HG03025 (cell line): Measurements from ENCODE around the gene GPR137B.
"Not testable (repeated sequence)": the region's sequence is repeated elsewhere in the genome, so short reads cannot be mapped to it uniquely, and the experiment has no call there.

ENCODE experiments used
- ATAC-seq: cut with Tn5 transposase; IDR thresholded peaks from one replicate; pipeline ENCODE4 v1.9.1; 2021; ENCODE audit warnings: mild to moderate bottlenecking, moderate library complexity; ENCODE audit not compliant: unreplicated experiment, low FRiP score

GPR137B gene

DNA sequence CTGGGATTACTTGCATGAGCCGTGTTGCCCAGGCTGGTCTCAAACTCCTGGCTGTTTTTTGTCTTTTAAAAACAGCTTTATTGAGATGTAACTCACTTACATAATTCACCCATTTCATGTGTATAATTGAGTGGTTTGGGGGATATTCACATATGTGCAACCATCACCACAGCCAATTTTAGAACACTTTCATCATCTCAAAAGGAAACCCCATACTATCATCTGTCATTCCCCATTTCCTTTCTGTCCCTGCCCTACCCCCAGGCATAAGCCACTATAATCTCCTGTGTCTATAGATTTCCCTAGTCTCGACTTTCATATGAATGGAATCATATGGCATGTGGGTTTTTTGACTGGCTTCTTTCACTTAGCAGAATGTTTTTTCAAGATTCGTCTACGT is 43.3 kb downstream of the GPR137B start:
- no peak for ATAC-seq

- not testable (repeated sequence) for ATAC-seq
Observed at GRCh38 chr1:236186471-236186870, 44.1 kb downstream of the GPR137B start.

DNA sequence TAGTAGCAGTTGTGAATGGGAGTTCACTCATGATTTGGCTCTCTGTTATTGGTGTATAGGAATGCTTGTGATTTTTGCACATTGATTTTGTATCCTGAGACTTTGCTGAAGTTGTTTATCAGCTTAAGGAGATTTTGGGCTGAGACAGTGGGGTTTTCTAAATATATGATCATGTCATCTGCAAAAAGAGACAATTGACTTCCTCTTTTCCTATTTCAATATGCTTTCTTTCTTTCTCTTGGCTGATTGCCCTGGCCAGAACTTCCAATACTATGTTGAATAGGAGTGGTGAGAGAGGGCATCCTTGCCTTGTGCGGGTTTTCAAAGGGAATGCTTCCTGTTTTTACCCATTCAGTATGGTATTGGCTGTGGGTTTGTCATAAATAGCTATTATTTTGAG is 45.7 kb downstream of the GPR137B start:
- not testable (repeated sequence) for ATAC-seq

GRCh38 chr1:236193184-236193583 is 50.8 kb downstream of the GPR137B start:
- no peak for ATAC-seq

DNA sequence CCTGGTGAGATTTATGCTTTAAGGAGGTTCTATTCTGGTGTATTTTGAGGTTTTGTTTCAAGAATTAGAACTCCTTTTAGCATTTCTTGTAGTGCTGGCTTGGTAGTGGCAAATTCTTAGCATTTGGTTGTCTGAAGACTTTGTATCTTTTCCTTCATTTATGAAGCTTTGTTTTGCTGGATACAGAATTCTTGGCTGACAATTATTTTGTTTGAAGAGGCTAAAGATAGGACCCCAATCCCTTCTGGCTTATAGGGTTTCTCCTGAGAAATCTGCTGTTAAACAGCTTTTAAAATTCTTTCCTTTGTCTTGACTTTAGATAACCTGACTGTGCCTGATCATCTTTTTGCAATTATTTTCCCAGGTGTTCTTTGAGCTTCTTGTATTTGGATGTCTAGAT is 58.6 kb downstream of the GPR137B start:
- no peak for ATAC-seq

GRCh38 chr1:236201786-236202185 is 59.4 kb downstream of the GPR137B start:
- ATAC-seq: no peak

- ATAC-seq: no peak
Observed at GRCh38 chr1:236204039-236204438, 61.7 kb downstream of the GPR137B start.

- no peak for ATAC-seq
Observed at GRCh38 chr1:236204656-236205055, 62.3 kb downstream of the GPR137B start.

GRCh38 chr1:236206548-236206947 is 64.2 kb downstream of the GPR137B start:
- no peak for ATAC-seq

DNA sequence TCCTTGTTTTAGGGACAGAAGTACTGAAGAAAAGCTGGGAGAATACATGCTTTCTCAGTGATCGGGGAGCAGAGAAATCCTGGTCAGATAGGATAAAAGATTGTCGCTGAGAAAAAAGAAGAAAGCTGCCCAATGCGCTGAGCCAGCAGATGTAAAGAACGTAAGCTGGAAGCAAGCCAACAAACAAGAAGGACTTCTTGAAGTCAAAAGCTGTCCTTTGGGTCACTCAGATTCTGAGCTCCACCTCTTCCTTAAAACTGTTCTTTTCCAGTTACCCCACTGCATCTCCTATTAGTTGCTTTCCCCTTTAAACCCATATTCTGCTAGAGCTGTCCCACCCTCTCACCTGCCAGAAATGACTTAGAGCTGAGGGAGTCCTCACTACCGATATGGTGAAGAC is 64.8 kb downstream of the GPR137B start:
- no peak for ATAC-seq

GRCh38 chr1:236207569-236207968 is 65.2 kb downstream of the GPR137B start:
- no peak for ATAC-seq

DNA sequence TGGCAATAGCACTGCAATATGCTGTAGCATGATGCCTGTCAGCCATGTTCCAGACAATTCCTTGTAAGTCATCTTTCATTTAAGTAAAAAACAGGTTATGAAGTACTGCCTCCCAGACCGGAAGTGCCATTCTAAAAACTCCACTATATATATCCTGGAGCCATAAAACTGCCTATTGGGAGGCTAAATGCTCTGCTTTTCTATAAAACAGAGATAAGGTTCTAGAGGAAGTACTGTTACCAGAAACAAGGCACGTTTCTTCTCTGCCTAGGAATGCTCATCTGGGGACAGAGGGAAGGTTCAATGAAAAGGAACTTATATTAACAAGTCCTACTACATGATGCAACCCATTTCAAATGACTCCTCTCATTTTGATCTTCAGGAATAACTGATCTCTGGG is 66.8 kb downstream of the GPR137B start:
- ATAC-seq: no peak

DNA sequence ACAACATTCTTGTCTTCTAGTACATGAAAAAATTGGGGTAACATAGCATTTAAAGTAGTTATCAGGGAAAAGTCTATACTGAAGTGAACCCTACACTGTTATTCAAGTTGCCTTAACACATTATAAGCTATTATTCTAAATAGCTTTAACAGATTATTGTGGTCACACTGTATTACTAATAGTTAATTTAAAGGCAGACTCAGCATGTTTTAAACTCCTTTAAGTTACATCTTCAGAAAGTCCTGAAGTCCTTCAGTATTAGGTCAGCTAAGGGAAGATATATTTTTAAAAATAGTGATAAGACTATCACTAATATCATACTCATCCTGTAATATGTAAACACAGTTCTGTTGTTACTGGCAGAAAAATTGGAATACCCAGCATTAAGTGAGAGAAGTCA is 67.4 kb downstream of the GPR137B start:
- ATAC-seq: no peak

DNA sequence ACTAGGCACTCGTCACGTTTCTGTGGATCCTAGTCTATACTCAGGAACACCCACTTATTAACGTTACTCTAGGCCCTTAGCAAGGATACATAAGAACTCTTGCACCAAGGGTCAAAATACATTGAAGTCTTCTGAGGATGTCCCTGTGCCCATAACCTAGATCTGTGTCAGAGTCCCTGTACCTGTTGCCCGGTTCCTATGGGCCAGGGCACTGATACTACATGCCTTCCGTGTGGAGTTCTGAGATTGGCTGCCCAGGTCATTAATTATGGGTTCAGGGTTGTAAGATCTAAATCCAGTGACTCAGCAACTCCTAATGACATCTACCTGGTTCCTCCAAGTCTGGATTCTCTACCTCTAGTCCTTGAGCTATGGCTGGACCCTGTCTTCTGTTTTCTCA is 69.5 kb downstream of the GPR137B start:
- no peak for ATAC-seq

- no peak for ATAC-seq
Observed at GRCh38 chr1:236213534-236213933, 71.2 kb downstream of the GPR137B start.

DNA sequence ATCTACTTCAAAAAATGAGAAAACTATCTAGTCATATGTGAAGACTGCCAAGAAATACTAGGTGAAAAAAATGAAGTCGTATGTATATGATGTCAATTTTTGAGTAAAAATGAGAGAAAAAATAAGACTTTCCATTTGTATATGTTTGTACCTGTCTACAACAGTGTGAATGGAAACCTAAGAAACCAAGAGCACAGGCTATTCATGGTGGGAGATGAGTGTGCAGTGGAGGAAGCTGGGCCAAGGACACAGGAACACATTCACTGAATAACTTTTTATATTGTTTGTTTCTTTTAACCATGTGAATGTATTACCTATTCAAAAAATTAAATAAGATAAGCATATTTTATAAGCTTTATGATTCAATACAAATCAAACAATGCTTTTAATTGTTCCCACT is 72.4 kb downstream of the GPR137B start:
- ATAC-seq: no peak

DNA sequence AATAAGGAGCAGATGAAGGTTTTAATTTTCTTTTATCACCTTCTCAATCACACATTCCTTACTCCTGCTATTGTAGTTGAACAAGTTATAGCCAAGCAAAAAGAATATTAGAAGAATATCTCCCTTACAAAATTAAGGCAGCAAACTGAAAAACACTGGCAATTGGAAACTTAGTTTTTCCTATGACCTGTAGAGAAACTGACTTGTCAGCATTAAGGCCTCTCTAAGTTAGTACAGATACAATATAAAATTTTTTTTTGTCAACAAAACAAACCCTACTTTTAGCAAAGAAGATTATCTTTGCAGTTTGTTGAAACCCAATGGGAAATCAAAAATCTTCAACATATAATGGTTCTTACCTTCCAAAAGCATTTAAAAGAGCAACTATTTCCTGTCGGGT is 78.1 kb downstream of the GPR137B start:
- ATAC-seq: no peak

- no peak for ATAC-seq
Observed at GRCh38 chr1:236222632-236223031, 80.3 kb downstream of the GPR137B start.

- ATAC-seq: no peak
Observed at GRCh38 chr1:236228411-236228810, 86.1 kb downstream of the GPR137B start.

DNA sequence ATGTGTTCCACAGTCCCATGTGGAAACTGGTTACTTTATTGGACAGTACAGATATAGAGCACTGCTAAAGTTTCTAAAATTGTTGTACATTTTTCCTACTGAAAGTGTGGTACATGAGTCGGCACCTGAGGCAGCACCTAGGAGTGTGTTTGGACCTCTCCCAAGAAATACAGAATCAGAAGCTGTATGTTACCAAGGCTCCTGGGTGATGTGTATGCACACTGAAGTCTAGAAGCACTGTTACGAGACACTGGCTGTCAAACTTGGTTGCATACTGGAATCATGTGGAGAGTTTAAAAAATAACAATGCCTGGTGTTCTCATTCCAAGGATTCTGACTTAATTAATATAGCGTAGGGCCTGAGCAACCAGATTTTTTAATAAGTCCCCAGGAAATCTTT is 92.8 kb downstream of the GPR137B start:
- no peak for ATAC-seq

- no peak for ATAC-seq
Observed at GRCh38 chr1:236239092-236239585, 96.8 kb downstream of the GPR137B start.

DNA sequence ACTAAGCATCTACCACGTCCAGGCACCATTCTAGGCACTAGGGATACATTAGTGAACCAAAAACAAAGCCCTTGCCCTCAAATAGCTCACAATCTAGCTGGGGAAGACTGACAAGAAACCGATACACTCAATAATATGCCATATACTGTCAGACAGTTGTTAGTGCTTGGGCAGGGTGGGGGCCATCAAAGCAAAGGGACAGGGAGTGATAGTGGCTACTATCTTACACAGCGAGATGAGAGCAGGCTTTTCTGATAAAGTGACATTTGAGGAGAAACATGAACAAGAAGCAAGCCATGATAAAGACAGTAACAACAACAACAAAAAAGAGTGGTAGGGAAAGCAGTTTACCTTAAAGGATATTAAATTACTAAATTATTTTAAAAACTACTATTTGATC is 98.3 kb downstream of the GPR137B start:
- no peak for ATAC-seq

- no peak for ATAC-seq
Observed at GRCh38 chr1:236242568-236242967, 100.2 kb downstream of the GPR137B start.
